Esophagus squamous epithelium (tissue), 5 donors: Measurements from ENCODE around the gene CNKSR3. TPM values are rescaled to one million over a fixed set of nuclear protein-coding genes. Genes with fewer than 3 reads are reported as not detected.

Experiments
- DNase-seq: peaks from one replicate; lab custom pipeline; 2025; lab: John Stamatoyannopoulos, UW
- H3K27ac ChIP-seq, 4 donors: fragments of 200-600 bp; sonication (generic); one replicate each; pipeline ENCODE4 v1.5.1; 2016 to 2019; ENCODE audit warnings: mild to moderate bottlenecking in 1 of 4
- H3K27me3 ChIP-seq, 4 donors: fragments of 200-600 bp; sonication (generic); 1 replicate in 3 of 4; 2 replicates in 1 of 4; pipeline versions ENCODE4 v1.5.1 to v1.6.0; 2017 to 2021; ENCODE audit warnings: antibody characterized with exemption in 1 of 4
- H3K36me3 ChIP-seq, 3 donors: fragments of 200-600 bp; sonication (generic); one replicate each; pipeline ENCODE4 v1.5.1; 2016 to 2019
- H3K4me1 ChIP-seq, 3 donors: fragments of 200-600 bp; sonication (generic); one replicate each; pipeline ENCODE4 v1.5.1; 2017 to 2019
- H3K4me3 ChIP-seq, 4 donors: fragments of 200-600 bp; sonication (generic); 1 replicate in 3 of 4; 2 replicates in 1 of 4; pipeline ENCODE4 v1.5.1; 2016 to 2019; ENCODE audit warnings: mild to moderate bottlenecking in 2 of 4, moderate library complexity in 1 of 4
- H3K9me3 ChIP-seq, 3 donors: fragments of 200-600 bp; sonication (generic); one replicate each; pipeline ENCODE4 v1.5.1; 2016 to 2019
- CTCF ChIP-seq, 6 experiments: fragments of 450-650 bp in 4 of 6; fragments of 200-600 bp in 2 of 6; sonication (generic) in 2 of 6; IDR thresholded peaks; one replicate each; pipeline ENCODE4 v1.5.1; 2016 to 2019; ENCODE audit warnings: antibody characterized with exemption in 6 of 6, mild to moderate bottlenecking in 4 of 6, moderate library complexity in 4 of 6
- POLR2A ChIP-seq, 4 donors: fragments of 450-650 bp; IDR thresholded peaks; one replicate each; pipeline ENCODE4 v1.6.1; 2017; ENCODE audit warnings: antibody characterized with exemption in 4 of 4, mild to moderate bottlenecking in 4 of 4, moderate library complexity in 3 of 4
- WGBS, 2 donors: methylation state at CpG; one replicate each; pipeline ENCODE4 v1.1.5; 2018; 5-methylcytosine and 5-hydroxymethylcytosine counted together
- intact Hi-C: fragments of 100-400 bp; cut with DNase I; formaldehyde crosslinking; loops from one replicate; pipeline ENCODE4 v1.15.0; 2022
- total RNA-seq, 4 donors: library from RNA; depleted of rRNA; stranded (reverse); fragments of >200 nt; gene quantifications; one replicate each; pipeline ENCODE4 v1.1.0, GENCODE V29; 2016
- donor health status: DM: yes; HTN: yes; CAD: no.

The CNKSR3 gene
- total RNA-seq, 4 donors from 2014 or later, result 10.2 to 18.8 (median 13.8) TPM

- H3K9me3 ChIP-seq, result no peaks in the 10 kb centered on the region
- H3K36me3 ChIP-seq, result no peaks in the 10 kb centered on the region
- TF ChIP-seq CTCF (IDR thresholded peaks at IDR 0.05), result no peak
- no peak for TF ChIP-seq POLR2A (IDR thresholded peaks at IDR 0.05)
- DNase-seq, result no peak
- no peak overlapping the region for H3K27ac ChIP-seq
- H3K4me1 ChIP-seq, result peaks cover 0 to 7% (median 0%) of the 10 kb centered on the region in 3 donors
- no peak overlapping the region for H3K4me3 ChIP-seq
- intact Hi-C loops, result no loop called here
- no peaks in the 10 kb centered on the region for H3K27me3 ChIP-seq
- WGBS, 2 donors, result 93 to 94% methylated on average over 9 of the region's 9 CpGs
These were observed 29.2 kb upstream of the CNKSR3 start for GRCh38 chr6:154539593-154540269.

GRCh38 chr6:154538640-154539191 lies 28.2 kb upstream of the CNKSR3 start:
- no peaks in the 10 kb centered on the region for H3K36me3 ChIP-seq
- H3K4me1 ChIP-seq, result peaks cover 0 to 6% (median 0%) of the 10 kb centered on the region in 3 donors
- no peak overlapping the region for H3K4me3 ChIP-seq
- no peaks in the 10 kb centered on the region for H3K27me3 ChIP-seq
- no peak for TF ChIP-seq POLR2A (IDR thresholded peaks at IDR 0.05)
- DNase-seq, result no peak
- H3K9me3 ChIP-seq, result no peaks in the 10 kb centered on the region
- WGBS, 2 donors, result 71 to 81% methylated on average over 3 of the region's 3 CpGs
- H3K27ac ChIP-seq, result no peak overlapping the region
- intact Hi-C loops, result no loop called here

GRCh38 chr6:154537511-154538325 lies 27.2 kb upstream of the CNKSR3 start:
- Histone ChIP-seq H3K27me3 (no peaks in the 10 kb centered on the region), H3K36me3 (no peaks in the 10 kb centered on the region), H3K4me3 (no peak overlapping the region), H3K4me1 (no peaks in the 10 kb centered on the region), H3K9me3 (no peaks in the 10 kb centered on the region), H3K27ac (no peak overlapping the region)
- intact Hi-C loops, result no loop called here
- DNase-seq, result no peak
- no peak for TF ChIP-seq CTCF (IDR thresholded peaks at IDR 0.05)
- 82 to 83% methylated on average over 13 of the region's 13 CpGs for WGBS, 2 donors

- no peaks in the 10 kb centered on the region for H3K9me3 ChIP-seq
- no peaks in the 10 kb centered on the region for H3K4me1 ChIP-seq
- H3K27ac ChIP-seq, result no peak overlapping the region
- H3K36me3 ChIP-seq, result no peaks in the 10 kb centered on the region
- no peaks in the 10 kb centered on the region for H3K27me3 ChIP-seq
- no peak for DNase-seq
- intact Hi-C loops, result no loop called here
- no peak for TF ChIP-seq POLR2A (IDR thresholded peaks at IDR 0.05)
- no peak for TF ChIP-seq CTCF (IDR thresholded peaks at IDR 0.05)
- WGBS, 2 donors, result 76 to 88% methylated on average over 3 of the region's 3 CpGs
- H3K4me3 ChIP-seq, result no peak overlapping the region
These were observed 26.5 kb upstream of the CNKSR3 start for GRCh38 chr6:154536999-154537398.

GRCh38 chr6:154536255-154536654 lies 25.8 kb upstream of the CNKSR3 start:
- Histone ChIP-seq H3K36me3 (no peaks in the 10 kb centered on the region), H3K4me1 (no peaks in the 10 kb centered on the region), H3K27ac (no peak overlapping the region), H3K27me3 (no peaks in the 10 kb centered on the region), H3K9me3 (no peaks in the 10 kb centered on the region), H3K4me3 (no peak overlapping the region)
- no peak for DNase-seq
- TF ChIP-seq POLR2A (IDR thresholded peaks at IDR 0.05) (no peak), CTCF (IDR thresholded peaks at IDR 0.05) (no peak)
- WGBS, 2 donors, result 80 to 82% methylated on average over 7 of the region's 7 CpGs
- intact Hi-C loops, result no loop called here
